HG02840 (cell line): ENCODE measurements around the gene GLCE.

Experiments used
- ATAC-seq: cut with Tn5 transposase; IDR thresholded peaks from one replicate; pipeline ENCODE4 v1.9.1; 2021; ENCODE audit warnings: mild to moderate bottlenecking, moderate library complexity, moderate number of reproducible peaks; ENCODE audit not compliant: unreplicated experiment, low FRiP score

Gene GLCE

DNA sequence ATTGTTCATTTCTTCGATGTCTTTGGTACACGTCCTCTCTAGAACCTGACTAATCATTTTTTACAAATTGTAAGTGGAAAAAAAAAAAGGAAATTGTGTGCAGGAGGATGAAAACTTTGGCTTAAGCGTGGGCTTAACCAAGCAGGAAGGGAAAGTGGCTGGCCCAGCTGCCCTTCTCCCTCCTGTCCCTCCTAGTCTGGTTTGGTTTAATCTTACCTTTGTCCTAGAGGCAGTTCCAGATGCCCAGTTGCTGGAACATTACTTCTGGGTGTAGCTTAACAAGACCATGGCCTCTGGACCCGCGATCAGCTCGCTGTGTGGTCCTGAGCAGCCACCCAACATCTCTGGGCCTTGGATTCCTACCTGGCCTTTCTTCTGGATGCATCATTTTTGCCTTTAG is 153.7 kb downstream of the GLCE start:
- no peak for ATAC-seq

DNA sequence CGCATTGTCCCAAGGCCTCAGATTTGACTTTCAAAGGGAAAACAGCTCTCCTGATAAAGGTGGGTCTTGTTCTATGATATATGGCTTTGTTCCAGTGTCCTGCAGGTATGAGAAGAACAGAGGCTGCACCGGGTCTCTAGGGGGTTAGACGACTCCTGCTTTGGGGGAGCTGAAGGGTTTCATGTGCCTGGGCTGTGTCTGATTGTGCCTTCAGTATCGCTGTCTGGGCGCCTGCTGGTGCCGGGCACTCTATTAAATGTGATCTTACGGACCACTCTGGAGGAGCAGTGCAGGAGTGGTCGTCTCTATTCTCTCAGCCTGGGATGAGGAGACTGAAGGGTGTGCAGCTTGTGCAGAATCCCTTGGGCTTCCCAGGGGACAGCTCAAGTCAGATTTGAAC is 154.3 kb downstream of the GLCE start:
- no peak for ATAC-seq

DNA sequence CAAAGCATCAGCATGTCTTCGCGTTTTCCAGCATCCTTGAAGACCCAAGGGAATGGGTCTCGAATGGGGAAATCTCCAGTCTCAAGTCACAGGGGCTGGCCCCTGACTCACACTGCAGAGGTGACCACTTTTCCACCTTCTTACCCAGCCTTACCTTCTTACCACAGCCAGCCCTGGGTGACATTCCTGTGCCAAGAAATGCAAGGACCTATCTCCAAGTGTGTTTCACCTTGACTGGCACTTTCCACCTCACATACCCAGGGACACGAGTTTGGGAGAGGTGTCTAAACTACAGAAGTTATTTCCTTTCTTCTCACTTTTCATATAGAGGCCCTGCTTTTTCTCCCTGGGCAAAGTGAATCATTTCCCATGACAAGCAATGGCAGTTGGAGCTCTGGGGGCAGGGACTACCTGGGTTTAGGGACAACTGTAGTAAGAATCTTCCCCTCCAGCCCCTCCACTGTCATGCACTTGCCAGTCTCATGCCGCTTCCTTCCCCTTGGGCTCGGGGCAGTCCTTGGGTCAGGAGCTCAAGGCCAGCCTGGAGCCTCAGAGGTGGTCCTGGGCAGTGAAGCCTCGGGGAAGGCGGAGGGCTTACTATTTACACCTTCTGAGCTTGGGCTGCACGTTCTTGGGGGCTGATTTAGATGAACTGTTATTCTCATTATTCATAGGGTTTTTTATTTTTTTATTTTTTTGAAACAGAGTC is 155.1 kb downstream of the GLCE start:
- no peak for ATAC-seq

DNA sequence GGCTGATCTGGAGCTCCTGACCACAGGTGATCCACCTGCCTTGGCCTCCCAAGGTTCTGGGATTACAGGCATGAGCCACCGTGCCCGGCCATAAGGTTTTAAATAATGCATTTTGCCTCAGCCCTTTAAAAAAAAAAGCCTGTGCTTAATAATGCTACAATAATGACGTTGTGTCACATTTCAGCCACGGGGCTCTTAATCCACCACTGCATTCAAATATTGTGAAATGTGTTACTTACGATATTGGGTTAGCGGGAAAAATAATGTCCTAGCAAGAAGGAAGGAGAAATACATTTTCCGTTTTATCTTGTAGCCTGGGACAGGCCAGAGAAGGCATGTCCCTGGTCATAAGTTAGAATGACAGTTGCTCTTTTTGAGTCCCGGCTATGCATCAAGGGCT is 155.9 kb downstream of the GLCE start:
- ATAC-seq = no peak

GRCh38 chr15:69317392-69317841 is 157.0 kb downstream of the GLCE start:
- ATAC-seq = no peak

GRCh38 chr15:69318033-69318432 is 157.6 kb downstream of the GLCE start:
- ATAC-seq = no peak

- no peak for ATAC-seq
Measured at GRCh38 chr15:69319384-69320375, 159.2 kb downstream of the GLCE start.

DNA sequence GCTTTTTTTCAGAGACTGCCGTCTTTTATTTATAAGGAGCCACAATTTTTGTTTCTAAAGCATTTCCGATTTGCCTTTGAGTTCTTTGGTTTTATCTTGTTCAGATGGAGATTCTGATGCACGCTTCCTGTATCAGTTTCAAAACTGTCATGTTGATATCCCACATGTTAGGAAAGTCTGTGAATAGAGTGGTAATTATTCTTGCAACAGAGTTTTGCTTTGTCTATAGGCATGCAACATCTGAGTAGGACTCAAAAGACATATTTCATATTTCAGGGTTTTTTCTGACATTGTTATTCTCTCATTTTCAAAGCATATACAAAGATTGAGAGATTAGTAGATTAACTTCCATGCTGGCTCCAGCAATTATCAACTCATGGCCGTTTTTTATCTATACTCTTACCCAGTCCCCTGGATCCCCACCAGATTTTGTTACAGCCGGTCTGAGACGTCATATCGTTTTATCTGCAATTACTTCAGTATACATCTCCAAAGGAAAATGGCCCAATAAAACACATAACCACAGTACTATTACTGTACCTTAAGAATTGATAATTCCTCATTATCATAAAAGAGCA is 160.6 kb downstream of the GLCE start:
- no peak for ATAC-seq
